ENCODE data around the gene SUSD5.
"Not testable (repeated sequence)": the region's sequence is repeated elsewhere in the genome, so short reads cannot be mapped to it uniquely, and the experiment has no call there.

SUSD5 gene

GRCh38 chr3:33111581-33111980 is 107.0 kb downstream of the SUSD5 start:
- DNase-seq, result no peak

- DNase-seq, result not testable (repeated sequence)
These were observed 111.8 kb downstream of the SUSD5 start for GRCh38 chr3:33106854-33107253.

- DNase-seq, result no peak
These were observed 113.2 kb downstream of the SUSD5 start for GRCh38 chr3:33105341-33105948.

GRCh38 chr3:33104803-33105202 is 113.8 kb downstream of the SUSD5 start:
- DNase-seq, result no peak

GRCh38 chr3:33103480-33103879 is 115.1 kb downstream of the SUSD5 start:
- no peak for DNase-seq

- DNase-seq, result no peak
These were observed 115.6 kb downstream of the SUSD5 start for GRCh38 chr3:33103034-33103433.

GRCh38 chr3:33100229-33100628 is 118.4 kb downstream of the SUSD5 start:
- no peak for DNase-seq

Measured in NCI-H187 treated with DMSO at 0.1 percent for 48 hours (cell line).